GM19035 (cell line): ENCODE data around the gene MACROD2.

Experiments used
- ATAC-seq: cut with Tn5 transposase; IDR thresholded peaks from one replicate; pipeline ENCODE4 v1.9.1; 2021; ENCODE audit not compliant: unreplicated experiment

Gene MACROD2

GRCh38 chr20:14729390-14729789, 734.1 kb downstream of the MACROD2 start:
- ATAC-seq, result no peak

DNA sequence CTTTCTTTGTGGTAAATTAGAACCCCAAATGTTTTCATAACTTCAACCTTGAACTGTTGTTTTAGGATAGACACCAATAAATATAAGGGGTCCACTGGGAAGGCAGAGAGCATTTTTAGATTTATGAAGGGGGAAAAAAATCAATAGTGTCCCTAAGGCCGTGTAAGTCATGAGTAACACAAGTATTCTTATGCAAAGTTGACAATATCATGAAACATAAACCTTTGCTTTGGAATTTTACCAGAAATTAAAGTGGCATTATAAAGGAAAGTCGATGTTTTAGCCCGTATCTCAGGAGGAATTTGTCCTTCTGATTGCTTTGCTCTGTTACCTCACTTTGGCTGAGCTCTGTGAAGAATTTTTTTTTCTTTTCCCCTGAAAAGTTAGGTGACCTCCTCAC, 737.0 kb downstream of the MACROD2 start:
- no peak for ATAC-seq

DNA sequence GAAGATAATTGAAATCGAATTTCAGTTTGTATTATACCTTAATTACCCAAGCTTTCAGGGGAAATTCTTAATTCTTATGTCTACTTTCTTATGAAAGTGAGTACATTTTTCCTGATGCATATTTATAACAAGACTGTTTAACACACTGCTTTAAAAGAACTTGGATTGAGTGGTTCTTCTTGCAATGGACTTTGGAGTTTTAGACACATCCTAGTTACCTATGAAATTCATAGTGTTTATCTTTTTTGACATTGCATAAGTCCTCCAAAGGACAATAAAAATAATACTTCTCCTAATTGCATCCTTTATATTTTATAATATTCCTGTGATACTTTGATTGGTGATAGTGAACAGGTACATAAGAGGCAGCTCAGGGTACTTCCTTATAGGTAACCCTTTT, 737.7 kb downstream of the MACROD2 start:
- ATAC-seq, result no peak

DNA sequence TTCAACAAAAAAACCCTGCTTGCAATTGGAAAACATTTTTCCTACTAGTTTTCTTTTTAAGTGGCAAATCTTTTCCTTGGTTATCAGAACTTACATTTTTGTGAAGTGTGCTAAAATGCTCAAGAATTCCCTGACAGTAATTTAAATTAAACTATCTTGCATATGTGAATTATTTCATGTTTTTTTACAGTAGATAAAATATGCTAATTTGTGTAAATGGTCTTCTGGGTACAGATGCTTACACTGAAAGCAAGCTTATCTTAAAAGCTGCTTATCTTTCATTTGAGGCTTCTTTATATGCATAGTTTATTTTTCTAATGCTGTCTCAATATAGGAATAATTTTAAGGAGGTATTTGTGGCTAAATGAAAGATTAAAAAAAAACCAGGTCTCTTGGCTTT, 745.1 kb downstream of the MACROD2 start:
- ATAC-seq, result no peak

- ATAC-seq, result no peak
Measured at GRCh38 chr20:14741616-14742015, 746.3 kb downstream of the MACROD2 start.

GRCh38 chr20:14744723-14745122, 749.4 kb downstream of the MACROD2 start:
- ATAC-seq, result no peak

DNA sequence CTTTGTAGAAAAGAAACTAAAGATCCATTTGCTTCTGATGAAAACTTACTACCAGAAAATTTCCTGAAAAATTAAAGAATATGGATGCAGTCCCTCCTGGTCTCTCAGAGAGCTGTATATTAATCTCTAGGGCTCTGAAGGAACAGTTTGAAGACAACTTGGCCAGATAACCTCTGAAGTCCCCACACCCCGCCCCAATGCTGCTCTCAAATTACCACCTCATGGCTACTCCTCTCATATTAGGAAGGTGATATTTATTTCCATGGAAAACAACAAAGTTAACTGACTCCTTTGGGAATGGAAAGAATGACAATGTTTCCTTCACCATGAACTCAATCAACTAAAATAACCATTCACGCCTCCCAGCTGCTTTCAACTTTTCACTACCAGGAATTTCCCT, 750.5 kb downstream of the MACROD2 start:
- ATAC-seq, result no peak

DNA sequence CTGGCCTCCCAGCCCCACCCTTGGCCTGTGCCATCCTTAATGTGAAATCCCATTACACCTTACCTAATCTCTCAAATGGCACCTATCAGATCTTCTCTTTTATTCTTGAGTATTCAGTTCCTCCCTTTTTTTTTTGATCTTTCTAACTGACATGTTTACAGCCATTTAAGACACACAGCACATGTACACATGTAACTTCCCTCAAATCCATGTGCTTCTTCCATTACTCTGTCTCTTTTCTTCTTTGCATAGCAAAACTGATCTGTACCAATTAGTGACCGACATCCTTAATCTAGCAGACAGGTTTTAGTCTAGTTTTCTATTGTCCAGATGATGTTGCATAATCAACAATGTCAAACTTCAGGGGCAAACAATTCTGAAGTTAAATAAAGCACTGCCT, 755.9 kb downstream of the MACROD2 start:
- no peak for ATAC-seq

DNA sequence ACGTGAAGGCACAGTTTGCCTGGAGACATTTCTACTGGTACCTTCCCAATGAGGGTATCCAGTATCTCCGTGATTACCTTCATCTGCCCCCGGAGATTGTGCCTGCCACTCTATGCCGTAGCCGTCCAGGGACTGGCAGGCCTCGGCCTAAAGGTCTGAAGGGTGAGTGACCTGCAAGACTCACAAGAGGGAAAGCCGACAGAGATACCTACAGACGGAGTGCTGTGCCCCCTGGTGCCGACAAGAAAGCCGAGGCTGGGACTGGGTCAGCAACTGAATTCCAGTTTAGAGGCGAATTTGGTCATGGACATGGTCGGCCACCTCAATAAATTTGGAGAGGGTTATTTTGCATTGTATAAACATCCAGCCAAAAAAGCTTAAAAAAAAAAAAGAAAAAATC, 762.4 kb downstream of the MACROD2 start:
- ATAC-seq, result no peak

- no peak for ATAC-seq
Measured at GRCh38 chr20:14758356-14758755, 763.0 kb downstream of the MACROD2 start.

DNA sequence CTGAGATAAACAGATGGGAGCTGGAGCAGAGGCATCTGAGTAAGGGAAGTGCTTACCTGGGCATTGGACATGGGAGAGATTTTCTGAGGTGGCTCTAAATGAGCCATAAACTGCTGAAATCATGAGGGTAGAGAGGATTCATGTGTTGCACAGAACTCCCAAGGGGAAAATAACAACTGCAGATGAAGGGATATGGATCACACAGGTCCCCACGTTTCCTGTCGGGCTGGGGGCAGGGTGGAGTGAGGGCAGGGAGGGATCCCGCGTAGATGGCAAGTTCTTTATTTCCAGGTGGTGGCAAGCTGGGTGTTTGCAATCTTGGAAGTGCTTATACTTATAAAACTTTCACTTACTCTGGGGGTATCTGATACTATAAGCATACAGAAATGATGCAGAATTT, 764.7 kb downstream of the MACROD2 start:
- no peak for ATAC-seq

DNA sequence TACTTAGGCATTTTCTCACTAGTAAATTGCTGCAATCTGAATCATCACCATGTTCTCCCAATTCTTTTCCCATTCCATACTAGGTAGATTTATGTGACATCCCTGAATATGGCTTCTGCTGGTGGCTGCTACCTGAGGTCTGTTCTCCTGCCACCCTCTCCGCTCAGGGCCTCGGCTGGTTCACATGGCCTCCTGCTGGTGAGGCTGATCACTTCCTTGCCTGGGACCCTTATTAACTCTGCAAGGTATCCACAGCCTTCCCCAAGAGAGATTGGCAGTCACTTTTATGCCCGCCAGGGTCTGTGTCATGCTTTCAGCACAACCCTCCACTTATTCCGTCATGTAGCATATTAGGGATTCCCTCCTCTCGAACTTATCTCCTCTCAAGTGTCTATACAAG, 766.6 kb downstream of the MACROD2 start:
- no peak for ATAC-seq

DNA sequence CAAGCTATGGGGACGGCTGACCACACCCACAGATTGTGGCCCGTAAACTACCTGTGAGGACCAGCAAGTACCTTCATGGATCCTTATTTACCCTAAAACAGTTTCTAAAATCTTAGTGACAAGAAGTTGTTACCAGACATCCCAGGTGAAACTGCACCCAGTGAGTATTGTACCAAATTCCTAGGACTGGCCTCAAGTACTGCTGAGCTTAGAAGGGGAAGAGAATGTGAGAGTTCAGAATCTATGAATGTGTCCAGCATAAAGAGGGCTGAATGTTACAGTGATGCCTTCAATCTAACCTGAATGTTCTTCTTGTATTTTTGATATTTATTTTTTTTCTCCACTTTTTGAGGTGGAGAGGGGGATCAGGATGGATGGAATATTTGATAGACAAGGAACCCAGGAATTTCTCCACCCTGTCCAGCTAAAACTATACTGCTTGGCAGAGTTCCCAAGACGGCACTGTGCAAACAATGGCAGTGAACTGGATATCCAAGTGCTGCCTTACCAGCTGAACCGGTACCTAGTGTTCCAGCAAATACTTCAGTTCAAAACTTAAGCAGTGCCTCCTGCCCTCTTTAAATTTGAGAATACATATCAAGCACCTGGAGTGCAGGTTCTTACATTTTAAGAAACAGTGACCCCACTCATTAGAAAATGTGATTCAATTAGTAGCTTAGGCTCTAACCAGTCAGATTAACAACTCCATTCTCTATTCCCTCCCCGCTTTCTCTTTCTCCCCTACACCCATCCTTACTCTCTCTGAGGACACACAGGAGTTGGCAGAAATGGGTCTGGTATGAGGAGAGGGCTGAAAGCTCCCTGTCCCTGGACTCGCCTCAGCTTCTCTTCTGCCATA, 769.4 kb downstream of the MACROD2 start:
- ATAC-seq, result no peak

DNA sequence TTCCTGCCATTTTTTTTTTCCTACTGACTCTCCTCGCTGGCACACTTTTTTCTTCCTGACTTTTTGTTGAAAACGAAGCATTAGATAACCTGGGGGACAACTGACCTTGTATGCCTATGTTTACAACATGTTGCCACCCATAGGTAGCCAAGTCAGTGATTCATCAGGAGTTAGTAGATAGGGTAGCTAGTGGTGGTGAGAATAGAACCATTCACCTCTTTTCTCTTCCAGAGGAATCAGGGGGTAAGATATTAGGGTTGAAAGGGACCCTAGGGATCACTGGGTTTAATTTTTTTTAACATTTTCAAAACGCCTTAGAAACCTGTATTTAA, 770.0 kb downstream of the MACROD2 start:
- no peak for ATAC-seq

GRCh38 chr20:14773486-14773885, 778.2 kb downstream of the MACROD2 start:
- ATAC-seq, result no peak

DNA sequence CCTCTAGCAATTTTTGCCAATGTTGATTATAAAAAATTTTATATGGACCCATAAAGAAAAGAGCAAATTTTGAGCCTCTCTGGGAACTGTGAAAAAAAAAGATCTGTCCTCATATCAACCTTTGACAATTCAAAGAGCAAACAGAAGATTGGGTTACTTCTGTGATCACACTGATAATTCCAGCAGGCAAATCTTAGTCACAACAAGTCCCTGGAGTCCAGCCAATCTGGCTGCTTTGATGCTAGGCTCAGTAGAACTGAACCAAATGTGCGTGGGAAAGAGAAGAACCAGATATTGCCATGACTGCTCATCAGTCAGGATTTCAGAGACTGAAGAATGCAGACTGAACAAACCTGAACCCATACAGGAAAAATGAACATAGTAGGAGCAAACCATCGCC, 780.5 kb downstream of the MACROD2 start:
- ATAC-seq, result no peak

DNA sequence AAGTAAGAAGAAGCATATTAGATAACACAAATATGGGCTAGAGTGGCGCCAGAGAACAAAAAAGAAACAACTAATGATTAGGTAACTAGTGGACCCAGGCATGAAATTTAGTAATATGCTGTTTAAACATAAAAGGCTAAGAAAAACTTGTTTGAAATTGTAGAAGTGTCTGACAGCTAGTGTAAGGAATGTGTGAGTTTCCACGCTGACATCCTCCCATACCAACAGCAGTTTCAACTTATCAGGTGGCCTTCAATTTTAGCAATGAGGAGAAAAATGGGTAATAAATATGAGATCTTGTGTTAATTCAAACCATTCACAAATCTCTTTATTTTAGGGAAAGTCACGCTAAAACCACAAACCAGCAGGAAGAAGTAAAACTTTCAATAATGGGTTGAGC, 782.3 kb downstream of the MACROD2 start:
- ATAC-seq, result no peak

DNA sequence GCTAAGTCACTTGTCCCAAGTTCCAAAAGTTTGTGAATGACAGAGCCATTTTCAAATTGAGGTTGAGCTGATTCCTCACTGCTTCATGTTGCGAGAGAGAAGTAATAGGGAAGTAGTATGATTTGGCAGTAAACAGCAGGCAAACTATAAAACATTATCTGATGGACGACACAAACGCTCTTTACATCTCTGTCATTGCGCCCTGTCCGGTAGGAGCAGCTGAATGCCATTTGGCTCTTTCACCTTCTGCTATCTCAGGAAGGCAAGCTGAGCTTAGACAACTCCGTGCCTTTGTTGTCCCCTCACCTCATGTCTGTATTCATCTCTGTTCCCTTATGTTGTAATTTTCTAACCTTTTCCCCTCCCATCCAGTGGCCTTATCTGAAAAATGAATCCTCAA, 782.8 kb downstream of the MACROD2 start:
- ATAC-seq, result no peak

GRCh38 chr20:14778875-14779274, 783.6 kb downstream of the MACROD2 start:
- no peak for ATAC-seq

DNA sequence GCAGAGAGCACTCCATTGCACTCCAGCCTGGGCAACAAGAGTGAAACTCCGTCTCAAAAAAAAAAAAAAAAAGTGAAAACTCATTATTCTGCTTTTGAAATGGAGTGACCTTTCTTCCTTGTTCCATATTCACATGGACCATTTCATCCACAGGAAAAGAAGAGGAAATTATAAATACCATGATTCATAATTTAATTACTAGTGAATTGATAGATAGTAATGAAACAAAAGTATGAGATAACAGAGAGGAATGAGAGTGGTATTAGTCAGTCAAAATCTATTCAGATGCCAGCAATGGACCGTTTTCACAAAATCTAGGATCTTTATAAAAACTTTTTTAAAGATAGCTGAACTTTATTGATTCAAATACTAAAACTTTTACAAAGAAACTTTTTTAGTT, 785.2 kb downstream of the MACROD2 start:
- ATAC-seq, result no peak

GRCh38 chr20:14782731-14783130, 787.4 kb downstream of the MACROD2 start:
- no peak for ATAC-seq

DNA sequence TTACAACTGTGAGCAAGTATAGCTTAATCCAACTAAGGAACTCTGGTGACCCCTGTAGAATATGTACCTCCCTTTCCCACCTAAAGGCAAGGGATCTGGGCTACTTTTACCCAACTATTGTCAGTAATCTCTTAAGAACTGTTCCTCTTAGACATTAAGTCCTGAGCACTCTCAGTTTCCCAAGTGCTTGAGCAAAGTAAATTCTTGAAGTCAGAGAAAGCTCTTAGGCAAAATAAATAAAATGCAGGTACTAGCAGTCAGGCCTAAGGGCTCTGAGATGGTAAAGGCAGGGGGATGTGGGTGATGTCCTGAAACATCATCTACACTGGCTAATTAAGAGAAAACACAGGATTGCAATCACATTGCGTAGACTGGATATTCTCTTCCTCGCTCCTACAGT, 788.5 kb downstream of the MACROD2 start:
- ATAC-seq, result no peak

DNA sequence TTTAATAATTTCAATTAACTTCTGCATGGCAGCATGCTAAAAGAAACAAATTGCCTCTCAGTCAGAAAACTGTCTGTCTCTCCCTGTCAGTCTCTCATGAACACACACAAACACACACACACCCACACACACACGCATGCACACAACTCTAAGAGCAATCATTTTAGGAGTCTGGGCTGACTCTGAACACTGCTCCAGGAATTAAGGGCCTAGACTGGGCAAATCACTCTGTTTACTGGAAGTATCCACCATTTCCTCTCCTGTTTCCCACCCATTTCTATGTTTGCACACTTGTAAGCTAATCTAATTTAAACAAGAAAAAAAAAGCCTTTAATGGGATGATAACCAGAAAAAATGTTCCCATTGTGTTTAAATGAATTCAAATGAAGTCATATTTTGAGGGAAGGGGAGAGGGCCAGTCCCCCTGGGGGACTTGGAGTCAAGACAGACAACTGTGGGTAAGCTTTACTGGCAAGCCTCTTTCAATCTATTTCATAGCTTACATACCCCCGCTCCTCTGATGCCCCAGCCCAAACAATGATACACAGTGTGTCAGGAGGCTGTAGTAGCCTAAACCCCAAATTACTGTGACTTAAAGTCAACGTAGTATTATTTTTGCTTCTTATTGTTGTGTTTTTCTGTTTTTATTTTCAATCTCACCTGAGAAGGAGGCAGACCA, 789.9 kb downstream of the MACROD2 start:
- ATAC-seq, result no peak
